NCI-H446 (cell line): ENCODE data around the gene ESAM.

Experiments
- DNase-seq, 2 experiments: peaks; one replicate each; lab custom pipeline; 2025; lab: John Stamatoyannopoulos, UW

ESAM gene

GRCh38 chr11:124753205-124753604 is 8.9 kb downstream of the ESAM start:
- DNase-seq = no peak

DNA sequence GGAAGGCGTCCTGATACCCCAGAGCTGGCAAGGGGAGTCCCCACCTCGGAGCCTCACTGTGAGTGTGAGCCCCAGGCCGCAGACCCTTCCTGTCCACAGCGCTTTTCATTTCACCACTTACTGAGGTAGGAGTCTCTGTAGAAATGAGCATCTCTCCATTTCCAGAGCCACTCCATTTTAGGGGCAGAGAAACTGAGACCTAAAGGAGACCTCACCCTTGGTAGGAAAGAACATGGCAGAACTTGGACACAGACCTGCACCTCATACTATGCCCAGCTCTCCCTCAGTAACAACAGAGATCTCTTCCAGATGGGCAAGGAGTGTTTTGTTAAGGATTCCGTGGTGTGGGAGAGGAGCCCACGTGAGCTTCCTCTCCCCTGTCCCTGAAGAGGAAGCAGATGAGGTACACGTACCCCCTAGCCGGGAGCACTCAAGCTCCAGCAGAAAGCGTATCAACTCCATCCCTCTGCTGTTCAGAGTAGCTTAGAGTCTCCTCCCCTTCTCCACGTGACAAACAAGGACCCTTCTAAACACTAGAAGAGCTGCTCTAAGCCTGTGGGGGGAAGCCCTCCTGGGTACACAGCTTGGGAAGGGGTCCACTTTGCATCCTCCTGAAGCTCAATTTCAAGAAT is 9.5 kb downstream of the ESAM start:
- no peak for DNase-seq

DNA sequence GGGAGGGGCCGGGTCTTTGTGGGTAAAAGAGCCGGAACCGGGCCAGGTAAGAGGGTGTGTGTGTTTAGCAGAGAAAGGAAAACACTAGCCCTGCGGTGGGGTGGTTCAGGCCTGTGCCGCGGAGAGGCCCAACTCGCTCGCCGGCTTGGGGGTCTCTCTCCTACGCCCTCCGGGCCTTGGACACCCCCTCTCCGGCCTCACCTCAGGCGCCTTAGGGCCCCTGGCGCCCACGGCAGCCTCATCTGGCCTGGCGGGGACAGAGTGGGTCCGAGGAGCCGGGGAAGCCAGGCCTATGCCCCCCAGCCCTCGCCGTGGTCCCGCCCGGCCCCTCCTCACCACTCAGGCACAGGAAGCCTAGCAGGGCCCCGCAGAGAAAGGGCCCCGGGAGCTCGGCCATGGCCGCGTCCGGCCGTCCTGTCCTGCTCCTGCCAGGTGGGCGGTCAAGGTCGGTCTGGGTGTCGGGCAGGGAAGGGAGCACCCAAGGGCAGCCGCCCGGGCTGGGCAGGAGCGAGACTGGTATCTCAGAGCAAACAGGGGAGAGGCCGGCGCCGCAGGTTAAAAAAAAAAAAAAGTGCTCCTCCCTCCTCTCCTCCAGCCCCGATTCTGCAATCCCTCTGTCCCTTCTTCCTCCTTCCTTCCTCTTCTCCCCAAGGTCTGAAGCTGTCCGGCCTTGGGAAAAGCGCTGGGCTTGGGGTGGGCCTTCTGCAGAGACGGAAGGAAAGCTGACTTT is 10.2 kb downstream of the ESAM start, which contains the start of gene VSIG2:
VSIG2 (minus strand) TSS at position 515 of the 730 bp plus-strand sequence; CDS start at position 397, 118 bp downstream.
- no peak for DNase-seq

DNA sequence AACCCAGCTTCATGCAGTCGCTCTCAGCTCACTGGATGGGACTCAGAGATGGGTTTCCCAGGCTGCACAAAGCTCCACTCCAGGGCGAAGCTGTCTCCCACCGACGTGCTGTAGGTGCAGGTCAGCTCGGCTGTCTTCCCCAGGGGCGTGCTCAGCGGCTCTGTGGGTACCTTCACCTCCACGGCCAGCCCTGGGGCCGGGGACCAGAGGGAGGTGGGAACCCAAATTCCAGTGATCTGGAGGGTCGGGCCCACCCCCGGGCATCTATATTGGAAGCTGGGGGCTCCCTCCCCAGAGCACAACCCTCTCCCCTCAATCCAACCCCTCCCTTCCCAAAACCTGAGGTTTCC is 10.7 kb downstream of the ESAM start:
- DNase-seq = no peak

- no peak for DNase-seq
These were observed 12.2 kb downstream of the ESAM start for GRCh38 chr11:124749912-124750311.

- DNase-seq = no peak
These were observed 13.4 kb downstream of the ESAM start for GRCh38 chr11:124748481-124749343.

DNA sequence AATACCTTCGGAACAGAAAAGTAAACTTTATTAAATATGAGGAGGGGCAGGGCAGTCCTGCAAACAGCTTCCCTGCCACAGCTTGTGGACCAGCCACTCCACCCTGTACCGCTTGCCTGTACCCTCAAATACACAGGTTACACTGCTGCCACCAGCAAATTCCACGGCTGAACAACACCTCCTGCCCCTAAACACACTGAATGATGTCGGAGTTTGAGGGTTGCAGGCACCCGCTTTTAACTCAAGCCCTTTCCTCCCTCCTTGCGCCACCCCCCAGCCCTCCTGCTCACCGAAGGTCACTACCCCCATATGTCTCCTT is 14.0 kb downstream of the ESAM start:
- no peak for DNase-seq

- DNase-seq = no peak
These were observed 14.5 kb downstream of the ESAM start for GRCh38 chr11:124747406-124748099.

GRCh38 chr11:124746621-124747243 is 15.4 kb downstream of the ESAM start:
- no peak for DNase-seq

DNA sequence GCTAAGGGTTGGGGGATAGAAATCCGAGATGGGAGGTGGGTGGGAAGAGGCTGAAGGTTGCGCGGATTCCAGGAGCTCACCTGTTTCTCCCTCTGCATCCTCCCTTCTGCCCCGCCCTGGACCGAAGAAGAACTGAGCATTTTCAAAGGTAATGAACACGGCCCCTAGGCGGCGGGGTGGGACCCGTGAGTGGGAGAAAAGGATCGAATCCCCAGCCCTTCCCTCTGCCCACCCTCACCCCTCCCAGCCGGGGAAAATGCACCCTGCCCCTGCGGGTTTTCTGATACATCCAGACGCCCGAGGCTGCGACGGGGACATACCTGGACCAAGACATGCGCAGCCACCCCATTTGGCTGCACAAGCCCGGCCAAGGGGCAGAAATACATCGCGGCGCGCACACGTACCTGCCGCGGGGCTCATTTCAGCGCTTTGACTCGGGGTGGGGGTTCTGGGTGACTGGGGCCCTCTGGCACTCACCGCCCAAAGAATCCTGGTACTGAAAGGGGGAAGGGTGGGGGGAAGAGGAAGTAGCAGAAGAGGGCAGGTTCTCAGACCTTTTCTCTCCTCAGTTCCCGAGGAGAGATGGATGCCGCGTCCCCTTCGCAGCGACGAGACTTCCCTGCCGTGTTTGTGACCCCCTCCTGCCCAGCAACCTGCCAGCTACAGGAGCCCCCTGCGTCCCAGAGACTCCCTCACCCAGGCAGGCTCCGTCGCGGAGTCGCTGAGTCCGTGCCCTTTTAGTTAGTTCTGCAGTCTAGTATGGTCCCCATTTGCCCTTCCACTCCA is 16.1 kb downstream of the ESAM start:
- DNase-seq = no peak

DNA sequence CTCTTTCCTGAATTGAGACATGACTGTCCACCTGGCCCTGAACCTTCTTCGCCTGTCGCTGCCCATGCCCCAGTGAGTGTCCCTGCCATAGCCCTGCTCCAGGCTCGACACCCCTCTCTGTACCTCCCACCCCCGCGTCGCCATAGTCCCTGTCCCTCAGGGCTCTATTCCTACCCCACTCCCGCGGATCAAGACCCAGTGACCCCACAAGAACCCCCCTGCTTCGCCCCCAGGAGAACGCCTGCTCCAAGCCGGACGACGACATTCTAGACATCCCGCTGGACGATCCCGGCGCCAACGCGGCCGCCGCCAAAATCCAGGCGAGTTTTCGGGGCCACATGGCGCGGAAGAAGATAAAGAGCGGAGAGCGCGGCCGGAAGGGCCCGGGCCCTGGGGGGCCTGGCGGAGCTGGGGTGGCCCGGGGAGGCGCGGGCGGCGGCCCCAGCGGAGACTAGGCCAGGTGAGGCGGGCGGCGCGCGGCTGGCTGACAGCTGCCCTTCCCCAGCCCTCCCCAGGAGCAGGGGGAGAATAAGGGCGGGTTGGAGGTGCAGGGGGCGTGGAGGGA is 16.7 kb downstream of the ESAM start:
- no peak for DNase-seq

- no peak for DNase-seq
These were observed 19.0 kb downstream of the ESAM start for GRCh38 chr11:124743050-124743449.

GRCh38 chr11:124742555-124742954 is 19.5 kb downstream of the ESAM start:
- no peak for DNase-seq

DNA sequence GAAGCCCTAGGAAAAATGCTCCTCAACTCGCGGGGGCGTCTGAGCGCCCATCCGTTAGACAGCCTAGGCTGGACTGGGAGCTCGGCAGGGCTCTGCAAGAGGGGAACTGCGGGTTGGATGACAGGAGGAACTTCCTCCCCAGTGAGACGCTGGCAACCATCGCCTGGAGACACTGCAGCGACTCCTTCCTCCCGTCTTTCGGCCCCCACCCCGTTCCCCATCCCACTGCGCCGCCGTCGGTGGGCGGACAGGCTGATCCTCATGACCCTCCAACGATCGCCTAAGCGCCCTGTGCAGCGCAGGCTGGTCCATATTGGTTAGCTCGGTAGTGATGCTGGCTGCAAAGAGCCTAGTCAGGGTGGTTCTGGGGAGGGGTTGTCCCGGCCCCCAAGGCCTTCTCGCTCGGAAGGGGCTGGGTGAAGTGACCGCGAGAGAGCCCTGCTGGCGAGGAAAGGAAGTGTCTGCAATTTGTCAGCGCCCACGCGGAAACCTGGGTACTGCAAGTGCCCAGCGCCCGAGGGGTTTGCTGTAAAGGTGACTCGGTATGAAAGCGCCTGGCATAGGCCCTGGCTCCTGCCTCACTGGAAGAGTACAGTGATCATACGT is 21.7 kb downstream of the ESAM start:
- no peak for DNase-seq

GRCh38 chr11:124739479-124740276 is 22.4 kb downstream of the ESAM start, which contains the start of gene NRGN:
Gene NRGN (plus strand): TSS chr11:124739942. CDS start chr11:124740085, 143 bp downstream.
- DNase-seq = peak; percentile 73 to 94

DNA sequence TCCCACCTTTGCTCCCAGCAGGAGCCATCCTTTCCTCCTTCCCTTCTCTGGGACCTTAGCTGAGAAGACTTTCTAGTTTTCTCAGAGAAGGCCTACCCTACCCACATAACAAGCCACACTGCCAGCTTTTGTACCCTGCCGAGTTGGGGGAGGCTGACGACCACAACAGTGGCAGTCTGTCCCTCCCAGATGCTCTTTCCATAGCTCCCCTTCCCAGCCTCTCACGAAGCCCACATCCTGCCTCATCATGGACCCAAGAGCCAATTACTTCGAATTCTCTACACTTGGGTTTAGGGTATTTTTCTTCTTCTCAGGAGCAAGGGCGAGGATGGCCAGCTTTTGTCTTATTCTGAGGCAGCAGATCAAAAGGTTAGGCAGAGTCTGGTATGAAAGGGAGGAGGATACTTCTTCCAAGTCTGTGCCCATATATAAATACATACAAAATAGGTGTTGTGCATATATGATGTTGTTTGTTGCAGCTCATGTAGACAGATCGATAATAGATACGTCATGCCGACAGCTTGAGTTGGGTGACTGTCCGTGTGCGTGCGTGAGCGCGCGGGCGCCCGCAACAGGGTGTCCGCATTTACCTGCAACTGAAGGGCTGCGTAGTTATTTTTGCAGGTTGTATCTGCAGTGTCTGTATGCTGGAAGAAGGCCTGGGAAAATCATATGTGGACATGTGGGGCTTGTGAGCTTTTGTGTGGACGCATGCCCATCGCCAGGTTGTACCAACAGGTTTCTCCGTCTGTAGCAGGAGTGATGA is 23.2 kb downstream of the ESAM start:
- no peak for DNase-seq

DNA sequence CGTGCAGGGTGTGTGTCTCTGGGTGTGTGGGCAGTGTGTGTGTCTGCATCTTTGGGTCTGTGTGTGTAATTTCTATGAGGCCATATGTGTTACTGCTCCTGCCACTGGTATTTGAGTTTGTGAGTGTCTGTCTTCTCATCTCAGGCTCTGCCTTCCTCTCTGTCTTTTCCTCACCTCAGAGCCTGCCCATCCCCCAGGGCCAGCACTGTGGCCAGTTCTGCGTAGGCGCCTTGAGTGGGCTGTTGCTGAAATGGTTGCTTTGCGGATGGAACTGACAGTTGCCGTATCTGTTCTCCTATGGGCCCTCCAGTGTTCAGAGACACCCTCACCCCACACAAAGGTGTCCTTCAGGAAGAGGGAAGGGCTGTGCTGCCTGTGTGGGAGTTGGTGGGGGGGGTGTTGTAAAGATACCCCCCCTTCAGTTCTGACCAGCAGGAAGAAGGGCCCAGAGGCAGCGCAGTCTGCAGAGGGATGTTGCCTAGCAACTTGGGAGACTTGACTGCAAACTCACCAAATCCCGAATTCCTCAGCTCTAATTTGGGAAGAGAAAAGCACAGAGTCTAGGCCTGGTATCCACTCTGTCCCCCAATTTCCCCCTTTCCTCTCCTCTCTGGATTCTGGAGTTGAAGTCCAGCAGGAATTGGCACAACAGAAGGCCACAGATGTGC is 24.3 kb downstream of the ESAM start:
- DNase-seq = no peak

- DNase-seq = no peak
These were observed 25.4 kb downstream of the ESAM start for GRCh38 chr11:124736736-124737135.
